NCI-H146 (cell line): ENCODE measurements around the gene SMIM22.

Source experiments
- DNase-seq: peaks from one replicate; lab custom pipeline; 2025; lab: John Stamatoyannopoulos, UW

SMIM22 gene, protein sequence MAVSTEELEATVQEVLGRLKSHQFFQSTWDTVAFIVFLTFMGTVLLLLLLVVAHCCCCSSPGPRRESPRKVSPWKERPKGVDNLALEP

DNA sequence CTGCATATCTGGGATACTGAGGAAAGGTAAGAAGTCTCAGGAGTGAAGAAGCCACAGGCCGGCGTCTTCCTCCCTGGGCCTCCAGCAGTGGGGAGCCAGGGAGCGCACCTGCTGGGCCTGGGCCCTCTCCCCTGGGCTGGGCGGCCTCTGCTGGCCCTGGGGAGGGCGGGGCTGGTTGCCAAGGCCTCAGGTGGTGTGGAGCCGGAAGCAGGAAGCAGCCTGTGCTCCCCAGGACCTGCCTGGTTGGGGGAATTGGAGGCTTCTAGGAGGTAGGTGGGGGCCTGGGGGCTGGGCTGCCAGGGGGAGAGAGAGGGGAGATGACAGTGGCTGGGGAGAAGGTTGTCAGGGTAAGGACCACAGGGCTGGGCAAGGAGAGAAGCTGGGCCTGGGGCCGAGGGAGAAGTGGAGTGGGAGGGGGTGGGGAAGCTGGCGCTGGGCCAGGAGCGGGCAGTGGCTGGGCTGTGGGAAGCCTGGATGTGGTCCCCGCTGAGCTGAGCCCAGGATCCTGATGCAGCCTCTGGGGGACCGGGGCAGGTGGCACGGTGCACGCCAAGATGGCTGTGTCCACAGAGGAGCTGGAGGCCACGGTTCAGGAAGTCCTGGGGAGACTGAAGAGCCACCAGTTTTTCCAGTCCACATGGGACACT lies at the start of gene SMIM22:
TSS of gene SMIM22 (plus strand) at position 189 of the 647 bp plus-strand sequence. CDS start at position 555, 366 bp downstream.
- peak; percentile 95 for DNase-seq

DNA sequence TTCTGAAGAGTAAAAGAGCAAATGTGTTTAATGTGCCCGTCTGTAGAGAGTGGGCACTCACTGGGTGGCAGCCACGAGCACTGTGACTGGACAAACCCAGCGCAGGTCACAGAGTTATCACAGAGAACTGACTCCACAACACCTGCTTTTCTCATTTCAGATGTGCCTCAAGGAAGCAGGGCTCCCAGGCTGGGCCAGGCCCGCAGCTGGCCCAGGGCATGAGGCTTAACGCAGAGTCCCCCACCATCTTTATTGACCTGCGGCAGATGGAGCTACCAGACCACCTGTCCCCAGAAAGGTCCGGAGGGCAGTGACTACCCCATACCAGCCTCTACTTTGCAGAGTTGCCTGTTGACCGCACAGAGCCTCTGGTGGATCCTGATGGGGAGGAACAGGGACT lies 49.0 kb upstream of the SMIM22 start:
- no peak for DNase-seq

DNA sequence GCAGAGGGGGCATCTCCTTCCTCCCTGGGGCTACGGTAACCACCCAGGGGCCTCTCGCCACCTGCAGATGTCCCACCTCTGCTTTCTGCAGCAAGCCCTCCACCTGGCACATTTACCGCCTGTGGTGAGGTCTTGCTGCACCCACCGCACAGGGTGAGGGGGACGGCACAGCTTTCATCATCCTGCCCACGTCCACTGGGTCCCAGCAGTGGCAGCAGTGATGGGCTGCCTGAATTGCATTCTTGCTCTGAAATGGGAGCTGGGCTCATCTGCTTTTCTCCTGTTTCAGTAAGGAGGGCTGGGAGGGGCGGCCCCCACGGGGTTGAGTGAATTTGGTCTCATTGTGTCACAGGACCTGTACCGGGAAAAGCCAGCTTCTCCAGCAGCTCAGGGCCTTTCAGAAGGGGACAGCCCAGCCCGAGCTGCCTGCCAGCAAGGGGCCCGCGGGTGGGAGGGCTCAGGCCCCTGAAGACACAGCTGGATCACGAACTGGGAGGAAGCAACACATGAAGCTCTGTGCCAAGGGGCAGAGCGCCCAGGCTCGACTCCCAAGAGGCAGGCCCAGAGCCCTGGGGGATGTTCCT lies 48.1 kb upstream of the SMIM22 start:
- no peak for DNase-seq

DNA sequence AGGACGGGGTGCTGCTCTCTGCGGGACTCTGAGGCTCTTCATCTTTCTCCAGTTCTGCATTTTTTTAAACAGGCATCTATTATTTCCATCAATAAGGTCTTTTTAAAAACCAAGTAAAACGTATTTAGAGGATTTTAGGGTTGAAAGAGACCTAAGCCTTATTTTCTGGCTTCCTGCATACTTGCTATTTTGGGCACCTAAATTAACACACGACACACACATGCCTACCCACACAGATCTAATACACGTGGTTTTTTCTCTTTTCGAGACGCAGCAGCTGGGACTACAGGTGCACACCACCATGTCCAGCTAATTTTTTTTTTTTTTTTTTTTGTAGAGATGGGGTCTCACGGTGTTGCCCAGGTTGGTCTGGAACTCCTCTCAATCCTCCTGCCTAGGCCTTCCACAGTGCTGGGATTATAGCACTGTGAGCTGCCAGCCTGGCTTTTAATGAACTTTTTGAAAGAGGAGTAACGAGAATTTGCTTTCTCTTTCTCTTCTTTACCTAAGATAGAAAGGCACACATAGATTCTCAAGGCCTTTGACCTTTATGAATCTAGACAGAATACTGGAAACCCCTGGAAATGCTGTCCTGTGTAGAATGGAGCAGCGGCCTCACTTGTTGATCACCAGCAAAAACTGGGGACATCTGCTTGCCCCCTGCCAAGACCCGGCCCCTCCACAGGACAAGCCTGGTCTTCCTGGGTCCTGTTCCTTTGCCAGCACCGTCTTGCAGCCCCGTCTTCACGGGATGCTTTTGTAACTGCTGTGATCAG lies 47.1 kb upstream of the SMIM22 start:
- no peak for DNase-seq

DNA sequence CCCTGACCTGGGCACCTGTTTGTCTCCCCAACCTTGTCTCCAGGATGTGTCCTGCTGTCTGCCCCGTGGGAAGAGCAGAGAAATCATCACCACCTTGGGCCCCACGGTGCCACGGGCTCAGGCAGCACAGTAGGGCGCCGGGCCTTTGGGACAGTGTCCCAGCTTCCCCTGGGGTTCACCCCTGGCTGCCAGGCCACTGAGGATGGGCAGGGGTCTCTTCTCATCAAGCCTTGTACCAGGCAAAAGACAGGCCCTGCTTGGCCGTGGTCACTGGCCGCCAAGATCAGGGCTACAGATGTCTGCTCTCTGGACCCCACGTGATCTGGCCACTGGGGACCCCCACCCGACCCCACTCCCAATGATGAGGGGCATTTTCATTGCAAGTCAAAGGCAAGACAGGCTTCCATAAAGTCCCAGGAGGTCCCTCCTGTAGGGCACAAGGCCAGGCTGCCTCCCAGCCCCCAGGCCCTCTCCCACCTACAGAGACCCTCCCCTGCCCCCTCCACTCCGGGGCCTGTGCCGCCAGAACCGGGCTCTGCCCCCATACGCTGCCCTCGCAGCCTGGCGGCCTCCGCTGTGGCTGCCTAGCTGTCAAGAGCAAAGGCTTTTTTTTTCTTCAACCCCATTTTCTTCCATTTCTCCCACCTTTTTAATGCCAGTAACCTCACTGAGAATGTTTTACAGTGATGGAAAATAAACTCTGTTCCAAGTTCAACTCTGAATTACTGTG lies 46.3 kb upstream of the SMIM22 start:
- no peak for DNase-seq

DNA sequence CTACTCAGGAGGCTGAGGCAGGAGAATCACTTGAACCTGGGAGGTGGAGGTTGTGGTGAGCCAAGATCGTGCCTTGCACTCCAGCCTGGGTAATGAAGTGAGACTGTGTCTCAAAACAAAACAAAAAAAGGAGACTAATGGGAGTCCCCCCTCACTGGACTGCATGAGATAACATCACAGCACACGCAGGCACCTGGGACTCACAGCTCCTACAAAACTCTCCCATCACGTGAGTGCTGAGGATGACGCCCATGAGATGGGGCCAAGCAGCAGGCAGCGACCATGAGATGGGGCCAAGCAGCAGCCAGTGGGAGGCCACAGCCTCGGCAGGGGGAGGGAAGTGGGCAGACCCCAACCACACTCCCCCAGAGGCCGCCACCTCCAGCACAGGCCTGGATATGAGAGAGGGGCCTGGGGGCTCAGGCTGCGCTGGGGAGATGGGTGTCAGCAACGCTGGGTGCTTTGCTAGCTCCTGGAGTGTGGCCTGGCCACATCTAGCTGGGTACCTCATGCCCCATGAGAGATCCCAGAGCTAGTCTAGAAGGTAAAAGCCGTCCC lies 45.4 kb upstream of the SMIM22 start:
- DNase-seq: no peak

DNA sequence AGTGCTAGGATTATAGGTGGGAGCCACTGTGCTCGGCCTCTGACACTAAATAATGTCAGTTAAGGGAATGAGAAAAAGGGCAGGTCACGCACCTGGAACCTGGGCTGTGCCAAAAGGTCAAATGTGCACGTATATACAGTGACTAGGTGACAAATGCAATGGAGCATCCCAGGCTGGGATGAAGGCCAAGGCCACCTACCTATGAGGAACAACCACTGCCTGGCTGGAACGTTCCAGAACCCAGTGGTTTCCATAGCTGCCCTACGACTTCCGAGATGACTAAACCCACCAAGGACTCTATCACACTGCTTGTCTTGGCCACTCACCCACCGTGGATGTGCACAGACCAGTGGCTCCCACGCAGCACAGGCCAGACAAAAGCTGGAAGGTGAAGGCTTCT lies 44.3 kb upstream of the SMIM22 start:
- DNase-seq: no peak

DNA sequence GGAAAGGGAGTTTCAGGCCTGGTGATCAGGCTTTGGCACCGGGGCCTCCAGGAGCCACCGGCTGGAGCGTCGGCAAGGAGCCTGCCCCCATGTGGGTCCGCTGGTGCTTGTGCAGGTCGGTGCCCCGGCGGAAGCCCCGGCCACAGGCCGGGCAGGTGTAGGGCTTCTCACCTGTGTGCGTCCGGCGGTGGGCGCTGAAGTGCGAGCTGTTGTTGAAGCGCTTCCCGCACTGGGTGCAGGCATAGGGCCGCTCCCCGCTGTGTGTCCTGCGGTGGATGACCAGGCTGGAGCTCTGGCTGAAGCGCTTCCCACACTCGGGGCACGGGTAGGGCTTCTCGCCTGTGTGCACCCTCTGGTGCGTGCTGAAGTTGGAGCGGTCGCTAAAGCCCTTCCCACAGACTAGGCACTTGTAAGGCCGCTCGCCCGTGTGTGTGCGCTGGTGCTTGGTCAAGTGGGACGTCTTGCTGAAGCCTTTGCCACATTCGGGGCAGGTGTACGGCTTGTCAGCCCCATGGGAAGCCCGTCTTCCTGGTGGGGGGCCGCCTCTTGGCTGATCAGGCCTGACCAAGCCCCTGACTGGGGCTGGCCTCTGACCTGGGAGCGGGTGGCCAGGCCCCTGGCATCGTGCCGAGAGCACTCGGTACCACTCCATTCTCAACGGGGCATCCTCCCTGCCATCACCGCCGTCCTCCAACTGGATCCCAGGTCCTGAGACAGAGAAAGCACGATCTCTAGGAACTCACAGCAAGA lies 42.6 kb upstream of the SMIM22 start:
- no peak for DNase-seq

DNA sequence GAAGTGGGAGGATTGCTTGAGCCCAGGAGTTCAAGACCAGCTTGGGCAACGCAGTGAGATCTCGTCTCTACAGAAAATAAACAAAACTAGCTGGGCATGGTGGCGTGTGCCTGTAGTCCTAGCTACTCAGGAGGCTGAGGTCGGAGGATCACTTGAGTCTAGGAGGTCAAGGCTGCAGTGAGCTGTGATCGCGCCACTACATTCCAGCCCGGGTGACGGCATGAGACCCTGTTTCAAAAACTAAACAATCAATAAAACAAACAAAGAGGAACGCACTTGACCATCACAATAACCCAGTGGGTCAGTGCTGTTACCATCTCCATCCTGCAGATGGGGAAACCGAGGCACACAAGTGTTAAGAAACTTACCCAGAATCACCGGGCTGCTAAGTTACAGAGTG lies 41.9 kb upstream of the SMIM22 start:
- no peak for DNase-seq

DNA sequence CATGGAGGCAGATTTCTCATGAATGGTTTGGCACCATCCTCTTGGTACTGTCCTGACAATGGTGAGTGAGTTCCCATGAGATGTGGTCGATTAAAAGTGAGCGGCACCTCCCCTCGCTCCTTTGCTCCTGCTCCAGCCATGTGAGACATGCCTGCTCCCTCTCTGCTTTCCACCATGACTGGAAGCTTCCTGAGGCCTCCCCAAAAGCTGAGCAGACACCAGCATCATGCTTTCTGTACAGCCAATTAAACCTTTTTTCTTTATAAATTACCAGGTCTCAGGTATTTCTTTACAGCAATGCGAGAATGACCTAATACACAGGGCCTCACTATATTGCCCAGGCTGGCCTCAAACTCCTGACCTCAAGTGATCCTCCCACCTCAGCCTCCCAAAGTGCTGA lies 40.3 kb upstream of the SMIM22 start:
- no peak for DNase-seq

DNA sequence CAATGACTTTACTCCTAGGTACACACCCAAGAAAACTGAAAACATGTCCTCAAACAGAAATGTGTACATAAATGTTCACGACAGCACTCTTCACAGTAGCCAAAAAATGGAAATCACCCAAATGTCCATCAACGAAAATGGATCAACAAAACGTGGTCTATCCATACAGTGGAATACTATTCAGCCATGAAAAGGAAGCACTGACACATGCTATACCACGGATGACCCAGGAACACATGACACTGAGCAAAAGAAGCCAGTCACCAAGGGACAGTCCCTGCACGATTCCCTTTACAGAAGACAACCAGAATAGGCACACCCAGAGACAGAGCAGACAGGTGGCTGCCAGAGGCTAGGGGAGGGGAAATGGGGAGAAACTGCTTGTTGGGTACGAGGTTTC lies 39.5 kb upstream of the SMIM22 start:
- no peak for DNase-seq

DNA sequence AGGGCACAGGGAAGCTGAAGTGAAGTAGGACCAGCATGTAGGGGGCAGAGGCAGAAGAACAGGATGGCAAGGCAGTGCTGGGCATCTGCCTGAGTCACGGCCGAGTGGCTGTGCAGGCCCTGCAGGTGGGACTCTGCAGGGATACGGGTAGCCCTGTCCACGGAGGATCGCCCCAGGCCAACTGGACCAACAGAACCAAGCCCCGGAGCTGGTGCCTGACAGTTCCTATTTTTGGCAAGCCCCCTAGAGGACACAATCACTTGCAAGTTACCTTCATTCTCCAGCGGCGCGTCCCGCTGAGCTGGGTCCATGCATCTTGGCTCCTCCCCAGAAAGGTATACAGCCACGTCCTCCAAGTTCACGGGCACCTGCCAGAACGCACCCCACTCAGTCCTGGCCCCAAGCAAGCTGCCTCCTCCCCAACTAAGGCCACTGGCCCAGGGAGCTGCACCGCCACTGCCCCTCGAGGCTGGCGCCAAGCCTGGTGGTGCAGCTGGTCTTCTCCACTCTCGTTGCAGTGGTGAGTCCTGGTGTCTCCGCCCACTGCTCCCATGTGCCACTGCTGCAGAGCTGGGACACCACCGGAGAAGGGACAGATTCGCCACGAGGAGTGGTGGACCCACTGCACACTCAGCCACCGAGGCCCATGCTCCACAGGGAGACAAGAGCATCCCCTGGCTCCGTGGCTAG lies 34.8 kb upstream of the SMIM22 start:
- no peak for DNase-seq

DNA sequence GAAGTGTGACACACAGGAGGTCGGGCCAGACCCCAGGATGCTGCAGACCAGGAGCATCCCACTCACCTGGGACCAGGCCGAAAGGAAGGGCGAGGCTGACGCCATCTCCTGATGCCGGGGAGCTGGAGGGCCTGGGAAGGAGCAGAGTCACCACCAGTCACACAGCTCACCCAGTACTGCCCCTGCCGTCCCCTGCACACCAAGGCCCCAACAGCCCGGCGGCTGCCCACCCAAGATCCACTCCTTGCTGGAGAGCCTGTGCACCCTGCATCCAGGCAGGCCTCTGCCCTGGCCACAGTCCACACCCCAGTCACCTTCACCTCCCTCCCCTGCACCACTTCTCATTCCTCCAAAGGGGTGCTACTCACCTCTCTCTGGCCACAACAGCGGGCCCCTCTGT lies 33.0 kb upstream of the SMIM22 start:
- no peak for DNase-seq

DNA sequence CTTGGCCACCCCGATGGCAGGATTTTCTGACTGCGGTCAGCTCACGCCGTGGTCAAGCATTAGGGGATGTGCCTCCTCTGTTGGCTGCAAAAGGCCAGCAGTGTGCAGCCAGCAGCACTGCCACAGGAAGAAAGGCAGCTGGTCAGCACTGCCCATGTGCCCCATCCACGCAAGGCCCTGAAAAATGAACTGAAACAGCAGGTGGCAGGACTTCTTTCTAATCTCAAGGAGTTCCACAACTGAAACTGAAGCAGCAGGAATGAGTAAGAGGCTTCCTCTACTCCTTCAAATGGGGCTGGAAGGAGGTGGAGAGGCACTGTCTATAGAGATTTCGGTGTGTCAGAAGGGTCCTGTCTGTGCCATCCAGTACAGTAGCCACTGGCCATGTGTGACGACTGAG lies 31.4 kb upstream of the SMIM22 start:
- no peak for DNase-seq

DNA sequence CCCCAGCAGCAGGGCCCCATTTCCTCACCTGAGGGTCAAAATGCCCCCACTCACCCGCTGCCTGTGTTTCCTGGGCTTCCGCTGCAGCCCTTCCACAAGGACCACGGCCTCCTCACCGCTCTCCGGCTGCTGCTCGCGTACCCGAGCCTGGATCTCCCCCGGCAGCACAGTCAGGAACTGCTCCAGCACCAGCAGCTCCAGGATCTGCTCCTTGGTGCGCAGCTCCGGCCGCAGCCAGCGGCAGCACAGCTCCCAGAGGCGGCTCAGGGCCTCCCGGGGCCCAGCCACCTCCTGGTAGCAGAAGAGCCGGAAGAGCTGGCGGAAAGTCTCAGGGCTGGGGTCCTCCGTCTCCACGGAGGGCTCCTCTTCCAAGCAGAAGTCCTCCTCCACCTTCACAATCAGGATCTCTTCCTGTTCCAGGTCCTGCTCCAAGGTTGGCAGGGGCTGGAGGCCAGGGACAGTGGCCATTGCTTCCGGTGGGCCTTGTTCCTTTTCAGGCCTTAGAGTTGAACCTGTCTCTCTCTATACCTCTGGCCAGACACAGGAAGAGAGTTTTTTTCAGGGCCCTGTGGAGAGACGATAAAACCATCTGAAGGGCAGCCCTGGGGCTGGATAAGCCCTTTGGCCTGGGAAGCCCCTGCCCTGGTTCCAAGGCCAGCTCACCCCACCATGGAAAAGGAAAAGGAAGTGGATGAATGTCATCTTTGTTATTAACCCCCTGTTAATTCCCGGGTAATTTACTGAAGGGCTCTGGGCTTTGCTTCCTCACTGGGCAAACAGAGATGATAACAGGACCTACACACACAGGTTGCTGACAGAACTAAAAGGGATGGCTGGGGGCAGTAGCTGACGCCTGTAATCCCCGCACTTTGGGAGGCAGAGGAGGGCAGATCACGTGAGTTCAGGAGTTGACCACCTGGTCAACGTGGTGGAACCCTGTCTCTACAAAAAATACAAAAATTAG lies 29.4 kb upstream of the SMIM22 start:
- peak; percentile 42 for DNase-seq

DNA sequence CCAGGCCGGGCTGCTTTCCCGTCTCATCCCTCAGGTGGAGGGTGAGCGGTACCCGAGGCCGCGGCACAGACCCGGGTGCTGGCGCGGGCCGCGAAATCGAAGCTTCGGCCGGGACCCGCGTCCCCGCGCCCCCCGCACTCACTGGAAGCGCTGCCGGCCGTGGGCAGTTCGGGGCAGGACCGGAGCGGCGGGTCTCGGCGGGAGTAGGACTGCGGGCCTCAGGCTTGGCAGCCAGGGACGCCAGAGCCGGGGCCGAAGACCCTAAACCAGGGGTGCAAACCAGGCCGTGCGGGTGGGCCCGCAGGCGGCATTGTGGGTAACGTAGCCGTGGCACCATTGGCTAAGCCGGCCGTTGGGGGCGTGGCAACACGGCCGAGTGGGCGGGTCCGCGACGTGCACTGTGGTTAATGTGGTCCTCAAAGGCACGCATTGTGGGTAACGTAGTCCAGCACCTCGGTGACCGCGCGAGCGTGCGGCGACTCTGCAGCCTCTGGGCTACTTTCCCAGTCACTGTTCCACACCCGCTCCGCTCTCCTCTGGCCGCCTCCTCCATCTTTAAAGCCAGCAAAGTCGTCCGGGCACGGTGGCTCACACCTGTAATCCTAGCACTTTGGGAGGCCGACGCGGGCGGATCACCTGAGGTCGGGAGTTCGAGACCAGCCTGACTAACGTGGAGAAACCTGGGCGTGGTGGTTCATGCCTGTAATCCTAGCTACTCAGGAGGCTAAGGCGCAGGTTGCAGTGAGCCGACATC lies 28.1 kb upstream of the SMIM22 start, which contains the start of gene ZNF500:
TSS of gene ZNF500 (minus strand) at position 288 of the 754 bp plus-strand sequence. CDS start 1,184 bp downstream, outside the sequence.
- peak; percentile 98 for DNase-seq

DNA sequence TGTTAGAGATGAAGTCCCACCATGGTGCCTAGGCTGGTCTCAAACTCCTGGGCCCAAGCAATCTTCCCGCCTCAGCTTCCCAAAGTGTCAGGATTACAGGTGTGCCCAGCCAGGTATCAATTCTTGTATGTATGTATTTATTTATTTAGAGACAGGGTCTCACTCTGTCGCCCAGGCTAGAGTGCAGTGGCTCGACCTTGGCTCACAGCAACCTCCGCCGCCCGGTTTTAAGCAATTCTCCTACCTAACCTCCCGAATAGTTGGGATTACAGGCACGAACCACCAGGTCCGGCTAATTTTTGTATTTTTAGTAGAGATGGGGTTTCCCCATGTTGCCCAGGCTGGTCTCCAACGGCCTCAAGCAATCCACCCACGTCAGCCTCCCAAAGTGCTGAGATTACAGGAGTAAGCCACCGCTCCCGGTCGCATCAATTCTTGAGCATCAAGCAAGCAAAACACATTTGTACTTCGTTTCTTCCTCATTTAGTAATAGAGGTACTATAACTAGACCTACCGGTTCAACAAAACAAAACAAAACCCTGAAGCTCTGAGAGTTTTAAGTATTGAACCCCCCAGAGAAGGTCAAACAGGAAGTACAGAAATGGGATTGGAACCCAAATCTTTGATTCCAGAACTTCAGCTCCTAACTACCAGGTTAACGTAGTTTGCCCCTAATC lies 27.2 kb upstream of the SMIM22 start:
- DNase-seq: peak; percentile 45
